22Rv1 (cell line): Measurements from ENCODE around the gene DOCK9.

Source experiments
- CTCF ChIP-seq: fragments of 450-650 bp; IDR thresholded peaks from 2 replicates; pipeline ENCODE4 v1.5.1; 2017; ENCODE audit warnings: mild to moderate bottlenecking
- ZFX ChIP-seq: fragments of 450-650 bp; IDR thresholded peaks from 2 replicates; pipeline ENCODE4 v1.6.1; 2017; ENCODE audit warnings: antibody characterized with exemption, borderline replicate concordance

DNA sequence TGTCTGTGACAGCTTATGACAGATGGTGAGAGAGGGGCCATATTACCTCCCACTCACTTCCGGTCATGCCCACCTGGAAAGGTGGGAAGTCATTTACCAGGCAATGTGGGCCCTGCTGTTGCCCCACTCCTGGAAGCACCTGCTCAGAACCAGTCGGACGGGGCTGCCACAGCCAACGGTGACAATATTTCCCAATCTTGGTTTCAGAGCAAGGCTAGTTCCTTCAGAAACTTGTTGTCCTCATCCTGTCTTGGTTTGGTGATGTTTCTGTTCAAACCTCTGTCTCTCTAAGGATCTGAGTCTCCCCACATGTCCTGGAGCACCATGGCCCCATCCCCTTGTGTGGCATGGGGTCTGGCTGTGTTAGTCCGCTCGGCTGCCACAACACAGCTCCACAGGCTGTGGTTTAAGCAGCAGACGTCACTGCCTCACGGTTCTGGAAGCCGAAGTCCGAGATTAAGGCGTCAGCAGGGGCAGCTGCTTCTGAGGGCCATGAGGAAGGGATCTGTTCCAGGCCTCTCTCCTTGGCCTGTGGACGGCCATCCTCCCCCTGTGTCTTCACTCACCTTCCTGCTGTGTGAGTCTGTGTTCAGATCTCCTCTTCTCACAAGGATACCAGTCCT lies 193.9 kb downstream of the DOCK9 start:
- TF ChIP-seq CTCF (no peak), ZFX (no peak)
